ENCODE data around the gene KIAA1328.
"Not testable (repeated sequence)": the region's sequence is repeated elsewhere in the genome, so short reads cannot be mapped to it uniquely, and the experiment has no call there.

The KIAA1328 gene

GRCh38 chr18:37161491-37161890 lies 332.6 kb downstream of the KIAA1328 start:
- no peak for DNase-seq

DNA sequence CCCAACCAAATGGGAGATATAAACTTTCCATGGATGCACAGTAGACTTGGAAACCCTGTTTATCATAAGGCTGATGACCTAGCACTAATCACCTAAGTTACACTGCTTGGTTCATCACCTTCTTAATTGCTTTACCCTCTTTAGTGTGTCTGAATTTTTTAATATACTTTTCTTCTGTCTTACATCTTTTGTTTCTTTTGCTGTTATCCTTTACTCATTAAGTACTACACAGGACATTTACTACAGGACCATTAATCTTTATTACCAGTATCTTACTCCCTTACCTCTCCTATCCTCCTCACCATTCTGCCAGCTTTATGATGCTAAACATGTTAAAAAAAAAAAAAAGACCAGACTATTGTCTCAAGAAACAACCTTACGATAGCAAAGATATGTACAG lies 333.6 kb downstream of the KIAA1328 start:
- DNase-seq, result no peak

DNA sequence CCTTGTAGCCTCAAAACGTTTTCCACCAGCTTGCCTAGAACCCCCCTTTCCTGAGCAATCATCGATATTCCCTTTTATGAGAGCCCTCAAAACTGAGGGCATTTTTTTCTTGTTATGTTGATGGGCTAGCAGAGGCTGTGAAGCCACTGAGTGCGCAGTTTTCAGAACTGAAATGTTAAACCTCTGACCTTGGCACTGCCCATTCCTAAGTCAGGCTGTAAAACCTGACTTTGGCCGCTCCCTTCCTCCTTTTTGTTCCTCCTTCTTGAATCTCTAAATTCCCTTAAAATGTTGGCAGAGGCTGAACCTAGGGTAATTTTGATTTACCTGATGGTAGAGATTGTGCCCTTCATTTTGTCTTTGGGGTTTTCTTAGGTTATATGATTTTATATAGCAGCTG lies 334.2 kb downstream of the KIAA1328 start:
- DNase-seq, result no peak

DNA sequence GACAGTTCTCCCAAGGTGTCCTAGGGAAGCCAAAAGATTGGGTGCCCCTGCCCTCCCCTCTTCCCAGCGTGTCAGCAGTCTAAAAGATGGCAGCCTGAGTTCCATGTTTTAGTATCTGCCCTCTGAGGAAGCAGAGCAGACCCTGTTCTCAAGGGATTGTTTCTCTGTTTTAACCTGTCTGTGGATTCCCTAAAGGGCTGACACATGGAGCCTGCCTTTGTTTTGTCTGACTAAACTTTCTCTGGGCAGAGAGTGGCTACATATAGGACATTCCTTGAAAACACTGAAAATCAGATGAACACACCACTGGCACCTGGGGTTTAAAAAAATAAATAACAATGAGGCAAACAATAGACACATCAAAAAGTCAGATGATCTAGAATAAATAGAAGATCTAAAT lies 337.6 kb downstream of the KIAA1328 start:
- DNase-seq, result no peak

GRCh38 chr18:37166966-37167365 lies 338.0 kb downstream of the KIAA1328 start:
- not testable (repeated sequence) for DNase-seq

GRCh38 chr18:37170984-37171383 lies 342.1 kb downstream of the KIAA1328 start:
- DNase-seq, result no peak

- DNase-seq, result no peak
Measured at GRCh38 chr18:37173384-37173783, 344.5 kb downstream of the KIAA1328 start.

DNA sequence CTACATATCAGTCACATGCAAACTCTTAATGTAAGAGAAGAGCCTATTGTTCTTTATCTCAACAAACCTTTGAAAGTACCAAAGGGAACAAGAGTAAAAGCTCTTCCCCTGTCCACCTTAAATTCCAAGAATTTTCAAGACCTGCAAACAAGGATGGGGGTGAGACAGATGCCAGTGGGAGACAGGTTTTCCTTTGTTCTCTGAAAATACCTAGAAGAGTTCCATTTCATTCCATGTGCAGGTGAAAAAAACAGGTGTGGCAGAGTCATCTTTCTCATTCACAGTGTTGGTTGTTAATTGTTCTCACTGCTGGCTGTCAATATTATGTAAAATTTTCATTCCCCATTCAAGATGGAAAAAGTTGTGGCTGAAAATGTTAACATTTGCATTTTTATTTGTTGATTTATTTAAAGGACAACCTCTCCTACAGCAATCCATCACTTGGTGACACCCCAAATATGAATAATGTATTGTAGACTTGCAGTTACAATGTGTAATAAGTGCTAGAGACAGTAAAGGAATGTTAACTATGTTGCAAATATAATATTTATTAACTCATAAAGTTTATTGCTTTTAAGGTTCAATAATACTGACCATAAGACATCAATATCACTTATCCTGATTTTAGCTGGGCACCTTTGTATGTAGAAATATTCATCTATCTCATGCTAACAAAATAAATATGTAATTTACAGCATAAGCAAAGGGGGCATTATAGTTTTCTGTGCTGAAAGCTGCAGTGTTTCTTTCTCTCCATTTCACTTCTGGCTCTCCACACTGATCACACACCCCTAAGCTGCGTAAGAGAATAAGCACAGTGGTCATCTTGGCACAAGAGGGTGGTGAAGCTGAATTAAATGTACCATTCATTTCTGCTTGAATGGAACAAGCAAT lies 347.0 kb downstream of the KIAA1328 start:
- no peak for DNase-seq

DNA sequence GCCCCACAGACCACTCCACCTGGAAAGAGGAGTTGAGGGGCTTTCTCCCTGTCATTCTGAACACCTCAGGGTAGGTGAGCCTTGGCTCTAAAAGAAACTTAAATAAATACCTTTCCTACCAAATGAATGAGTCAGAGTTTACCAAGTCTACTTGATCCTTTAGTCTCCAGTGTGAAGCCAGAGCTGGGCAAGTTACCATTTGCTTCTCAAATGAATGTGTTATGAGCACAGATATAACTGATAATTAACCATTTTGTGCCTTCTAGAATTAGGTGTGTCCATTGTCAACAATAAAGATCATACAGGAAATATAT lies 347.7 kb downstream of the KIAA1328 start:
- no peak for DNase-seq

DNA sequence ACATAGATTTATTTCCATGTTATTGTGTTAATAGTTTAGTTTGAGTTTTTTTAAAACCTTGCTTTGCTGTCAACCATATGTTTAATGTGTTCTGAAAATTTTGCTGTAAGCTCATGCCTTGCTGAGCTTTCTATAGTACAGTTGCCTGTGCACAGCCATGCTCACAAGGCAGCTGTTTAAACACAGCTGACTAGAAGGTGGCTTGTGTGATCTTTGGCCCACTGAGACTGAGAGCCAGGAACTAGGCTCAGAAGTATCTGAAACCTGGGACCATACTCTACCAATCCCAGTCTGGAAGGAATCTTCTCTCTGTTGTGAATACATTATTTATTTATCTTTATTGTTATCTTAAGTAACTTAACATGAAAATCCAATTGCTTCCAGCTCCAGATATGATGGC lies 350.5 kb downstream of the KIAA1328 start:
- peak; percentile 84 for DNase-seq

DNA sequence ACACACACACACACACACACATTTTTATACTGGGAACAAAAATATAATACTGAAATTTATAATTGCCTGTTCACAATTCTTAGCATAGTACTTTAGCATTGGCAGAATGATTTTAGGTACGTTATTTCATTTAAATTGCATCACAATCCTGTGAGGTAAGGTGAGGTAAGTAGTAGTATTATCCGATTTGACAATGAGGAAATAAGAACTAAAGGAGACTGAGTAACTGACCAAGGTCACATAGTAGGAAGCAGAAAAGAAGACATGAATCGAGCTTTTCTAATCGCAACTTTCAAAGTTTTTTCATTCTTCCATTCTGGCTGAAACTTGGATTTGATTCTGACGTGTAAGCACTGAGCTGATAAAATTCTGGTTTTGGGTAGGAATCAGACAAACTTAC lies 351.2 kb downstream of the KIAA1328 start:
- no peak for DNase-seq

GRCh38 chr18:37182340-37183135 lies 353.6 kb downstream of the KIAA1328 start:
- no peak for DNase-seq

GRCh38 chr18:37184209-37184868 lies 355.4 kb downstream of the KIAA1328 start:
- DNase-seq, result no peak

DNA sequence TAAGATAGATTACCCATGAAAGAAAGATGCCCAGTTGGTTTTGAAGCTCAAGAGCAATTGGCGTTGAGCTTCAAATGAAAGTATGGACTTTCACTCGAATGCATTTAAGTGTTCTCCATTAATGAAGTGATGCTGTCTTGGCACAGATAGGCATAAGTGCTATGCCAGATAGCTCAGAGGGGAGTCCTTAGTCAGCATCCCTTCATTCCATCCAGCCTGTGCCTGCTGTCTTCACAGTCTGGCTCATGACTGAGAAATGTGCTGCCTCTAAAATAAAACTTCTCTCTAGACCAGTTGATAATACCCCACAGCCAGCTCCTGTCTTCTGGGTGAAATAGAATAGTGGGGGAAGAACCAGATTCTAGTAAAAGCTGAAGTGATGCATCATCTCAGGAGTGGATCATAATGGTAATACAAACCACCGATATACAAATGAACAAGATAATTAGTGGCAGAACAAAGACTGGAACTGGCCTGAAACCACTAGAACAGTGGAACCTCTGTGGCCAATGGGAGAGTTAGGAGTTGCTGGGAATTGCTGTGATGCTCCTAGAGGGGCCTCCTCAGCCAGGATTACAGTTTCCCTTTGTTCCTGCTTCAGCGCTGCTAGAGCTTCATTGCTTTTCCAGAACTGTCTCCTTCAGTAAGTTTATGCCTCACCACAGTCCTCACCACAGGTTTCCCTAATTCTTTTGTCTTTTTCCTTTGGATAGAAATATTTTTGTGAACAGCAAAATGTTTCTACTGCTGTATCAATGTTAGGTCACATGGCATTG lies 359.3 kb downstream of the KIAA1328 start:
- no peak for DNase-seq

DNA sequence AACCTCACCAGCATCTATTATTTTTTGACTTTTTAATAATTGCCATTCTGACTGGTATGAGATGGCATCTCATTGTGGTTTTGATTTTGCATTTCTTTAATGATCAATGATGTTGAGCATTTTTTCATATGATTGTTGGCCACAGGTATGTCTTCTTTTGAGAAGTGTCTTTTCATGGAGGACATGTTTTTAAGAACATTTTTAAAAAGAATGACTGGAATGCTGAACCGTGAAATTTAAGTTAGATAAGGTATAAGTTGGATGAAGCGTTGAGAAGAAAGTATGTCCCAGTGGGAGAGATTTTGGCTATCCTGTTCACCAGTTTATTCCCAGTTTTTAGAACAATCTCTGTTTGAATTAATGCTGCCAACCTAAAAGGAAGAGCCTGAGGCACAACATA lies 370.8 kb downstream of the KIAA1328 start:
- DNase-seq, result no peak

DNA sequence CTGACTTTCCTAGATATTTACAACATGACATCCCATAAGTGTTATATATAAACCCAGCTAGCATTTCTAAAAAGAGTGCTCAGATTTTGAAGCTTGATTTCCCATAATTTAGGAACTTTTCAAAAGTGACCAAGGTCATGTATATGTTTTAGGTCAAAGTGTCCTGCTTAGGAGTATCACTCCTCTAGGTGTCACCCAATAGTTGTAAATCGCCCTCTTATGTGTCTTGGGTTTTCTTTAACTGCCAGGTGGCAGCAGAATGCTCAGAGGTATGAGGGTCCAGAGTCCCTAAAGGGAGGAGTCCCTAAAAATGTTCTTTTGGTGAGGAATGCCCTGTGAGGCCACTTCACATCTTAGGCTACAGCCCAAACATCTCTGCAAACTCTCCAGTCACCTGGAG lies 378.4 kb downstream of the KIAA1328 start:
- DNase-seq, result no peak

DNA sequence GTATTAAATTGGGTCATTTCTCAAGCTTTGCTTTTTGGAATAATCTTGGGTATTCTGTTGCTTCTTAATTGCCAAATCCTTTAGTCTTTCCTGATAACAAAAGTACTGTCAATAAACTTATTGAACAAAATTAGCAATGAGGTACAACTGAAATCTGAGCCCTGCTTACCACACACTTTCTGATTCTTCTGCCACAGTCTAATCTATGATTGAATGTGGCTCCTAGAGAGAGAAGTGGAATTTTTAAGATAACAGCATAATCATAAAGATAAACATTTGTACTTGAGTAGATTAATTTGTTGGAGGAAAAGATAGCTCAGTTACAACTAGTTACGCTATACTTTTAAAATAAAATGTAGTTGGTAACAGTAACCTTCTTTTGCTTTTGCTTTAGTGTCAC lies 381.9 kb downstream of the KIAA1328 start:
- DNase-seq, result no peak

DNA sequence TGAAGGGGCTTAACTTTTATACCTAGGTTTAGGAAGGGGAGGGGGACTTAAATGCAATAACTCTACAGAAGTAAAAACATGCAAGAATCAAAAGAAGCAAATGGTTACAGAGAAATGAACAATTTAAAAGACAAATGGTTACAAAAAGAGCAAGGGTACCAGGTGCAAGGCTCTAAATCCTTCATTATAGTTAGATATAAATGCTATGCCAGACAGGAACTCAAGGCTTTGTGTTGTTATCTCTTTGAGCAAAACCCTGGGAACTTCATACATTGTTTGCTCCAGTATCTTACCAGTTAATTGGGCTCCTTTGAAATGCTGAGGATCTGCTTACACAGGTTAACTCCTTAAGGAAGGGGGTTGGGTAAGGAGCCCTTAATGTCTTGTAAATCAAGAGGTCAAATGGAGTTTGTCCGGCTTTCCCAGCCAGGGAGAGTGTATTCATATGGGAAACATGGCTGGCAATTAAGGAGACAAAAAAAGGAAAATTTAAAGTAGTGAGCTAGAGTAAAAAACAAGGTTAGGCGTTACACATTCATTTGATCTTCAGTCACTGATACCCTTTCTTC lies 389.2 kb downstream of the KIAA1328 start:
- no peak for DNase-seq

- no peak for DNase-seq
Measured at GRCh38 chr18:37219257-37219656, 390.3 kb downstream of the KIAA1328 start.

DNA sequence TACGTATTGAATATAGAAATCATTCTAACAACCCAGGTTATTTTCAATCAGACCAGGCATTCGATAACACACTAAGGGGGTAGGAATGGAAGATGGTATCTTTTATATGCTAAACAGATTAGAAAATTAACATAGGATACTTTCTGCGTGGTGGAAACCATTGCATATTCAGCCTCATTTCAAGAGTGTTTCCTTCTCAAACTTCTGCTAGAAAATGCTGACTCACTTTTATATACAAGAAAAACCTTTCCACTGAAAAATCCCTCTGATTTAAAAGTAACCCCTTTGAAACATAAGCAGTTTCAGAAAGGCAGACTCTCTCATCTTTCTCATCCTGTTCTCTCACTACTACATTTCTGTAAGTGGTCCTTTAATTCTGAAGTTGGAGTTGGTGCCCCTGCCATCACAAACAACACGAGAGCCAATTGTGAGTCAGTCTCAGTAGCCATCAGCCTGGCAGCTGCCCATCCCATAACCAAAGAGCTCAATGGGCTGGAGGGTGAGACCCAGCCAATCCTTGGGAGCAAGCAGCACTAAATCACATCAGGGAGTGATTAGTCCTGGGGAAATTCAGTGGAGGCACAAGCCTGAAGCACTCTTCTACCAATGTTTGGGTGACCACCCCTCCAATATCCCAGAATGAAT lies 393.5 kb downstream of the KIAA1328 start:
- no peak for DNase-seq

- DNase-seq, result no peak
Measured at GRCh38 chr18:37222999-37223378, 394.1 kb downstream of the KIAA1328 start.

GRCh38 chr18:37225279-37225678 lies 396.4 kb downstream of the KIAA1328 start:
- DNase-seq, result no peak

Data from NCI-H510A (cell line).